H9 (cell line): ENCODE data around the gene BANP. TPM values are rescaled to one million over a fixed set of nuclear protein-coding genes. Genes with fewer than 3 reads are reported as not detected.

Experiments
- DNase-seq: peaks from one replicate; pipeline ENCODE4 v3.0.0-alpha.2; 2017
- H2AFZ ChIP-seq: one replicate; pipeline ENCODE4 v1.6.1; 2013; ENCODE audit warnings: mild to moderate bottlenecking, low read length, control low read depth, moderate library complexity
- H2AK5ac ChIP-seq: 2 replicates; pipeline ENCODE4 v1.6.1; 2013; ENCODE audit warnings: low read length, control low read depth, mixed read lengths; ENCODE audit not compliant: insufficient read length
- H2BK120ac ChIP-seq: one replicate; pipeline ENCODE4 v1.6.1; 2013; ENCODE audit warnings: low read depth, mild to moderate bottlenecking, low read length, control low read depth, inconsistent platforms; ENCODE audit not compliant: poor library complexity, severe bottlenecking
- H2BK12ac ChIP-seq: 2 replicates; pipeline ENCODE4 v1.6.1; 2013; ENCODE audit warnings: low read length, control low read depth, mixed read lengths, low read depth; ENCODE audit not compliant: insufficient read length
- H2BK15ac ChIP-seq: 2 replicates; pipeline ENCODE4 v1.6.1; 2013; ENCODE audit warnings: low read depth, low read length, control low read depth
- H2BK20ac ChIP-seq: one replicate; pipeline ENCODE4 v1.6.1; 2013; ENCODE audit warnings: low read depth, mild to moderate bottlenecking, low read length, control low read depth, inconsistent platforms; ENCODE audit not compliant: poor library complexity, severe bottlenecking
- H2BK5ac ChIP-seq: 2 replicates; pipeline ENCODE4 v1.6.1; 2013; ENCODE audit warnings: low read length, control low read depth, mixed read lengths; ENCODE audit not compliant: insufficient read length
- H3K14ac ChIP-seq: 2 replicates; pipeline ENCODE4 v1.6.1; 2013; ENCODE audit warnings: low read length, control low read depth; ENCODE audit not compliant: insufficient read depth
- H3K18ac ChIP-seq: 2 replicates; pipeline ENCODE4 v1.6.1; 2013; ENCODE audit warnings: low read depth, mild to moderate bottlenecking, mixed read lengths, low read length, control low read depth; ENCODE audit not compliant: insufficient read length
- H3K23ac ChIP-seq: 2 replicates; pipeline ENCODE4 v1.6.1; 2013; ENCODE audit warnings: low read length, control low read depth, mixed read lengths, low read depth; ENCODE audit not compliant: insufficient read length
- H3K23me2 ChIP-seq: 2 replicates; pipeline ENCODE4 v1.6.1; 2013; ENCODE audit warnings: low read depth, mild to moderate bottlenecking, mixed read lengths, low read length, control low read depth; ENCODE audit not compliant: insufficient read length, poor library complexity, severe bottlenecking
- H3K27ac ChIP-seq: 2 replicates; pipeline ENCODE4 v1.5.1; 2013; ENCODE audit warnings: low read length, control low read depth, mixed read lengths, low read depth; ENCODE audit not compliant: insufficient read length
- H3K27me3 ChIP-seq: 2 replicates; pipeline ENCODE4 v1.6.1; 2013; ENCODE audit warnings: low read length, control low read depth, inconsistent platforms; ENCODE audit not compliant: insufficient read depth
- H3K4ac ChIP-seq: 2 replicates; pipeline ENCODE4 v1.6.1; 2013; ENCODE audit warnings: low read depth, mild to moderate bottlenecking, control low read depth, inconsistent platforms, low read length, moderate library complexity
- H3K4me1 ChIP-seq: 2 replicates; pipeline ENCODE4 v1.6.1; 2013; ENCODE audit warnings: low read length, control low read depth, inconsistent platforms; ENCODE audit not compliant: insufficient read depth
- H3K4me2 ChIP-seq: 2 replicates; pipeline ENCODE4 v1.6.1; 2013; ENCODE audit warnings: low read length, control low read depth, mixed read lengths; ENCODE audit not compliant: insufficient read length, insufficient read depth
- H3K56ac ChIP-seq: 2 replicates; pipeline ENCODE4 v1.6.1; 2013; ENCODE audit warnings: low read depth, mild to moderate bottlenecking, mixed read lengths, low read length, control low read depth; ENCODE audit not compliant: insufficient read length
- H3K79me1 ChIP-seq: 2 replicates; pipeline ENCODE4 v1.6.1; 2013; ENCODE audit warnings: low read depth, mild to moderate bottlenecking, moderate library complexity, low read length, control low read depth, inconsistent platforms; ENCODE audit not compliant: insufficient read depth, poor library complexity, severe bottlenecking
- H3K79me2 ChIP-seq: 2 replicates; pipeline ENCODE4 v1.6.1; 2013; ENCODE audit warnings: low read length, control low read depth, inconsistent platforms; ENCODE audit not compliant: insufficient read depth
- H3K9ac ChIP-seq: 2 replicates; pipeline ENCODE4 v1.6.1; 2013; ENCODE audit warnings: low read length, control low read depth, mixed read lengths; ENCODE audit not compliant: insufficient read length; ENCODE audit errors: extremely low read depth
- H3K9me3 ChIP-seq: one replicate; pipeline ENCODE4 v1.6.1; 2013; ENCODE audit warnings: low read depth, low read length, inconsistent platforms; ENCODE audit not compliant: control insufficient read depth
- H3T11ph ChIP-seq: one replicate; pipeline ENCODE4 v1.6.1; 2013; ENCODE audit warnings: mild to moderate bottlenecking, low read length, control low read depth, inconsistent platforms
- H4K20me1 ChIP-seq: one replicate; pipeline ENCODE4 v1.6.1; 2013; ENCODE audit not compliant: control insufficient read depth, insufficient read length, insufficient read depth
- H4K5ac ChIP-seq: 2 replicates; pipeline ENCODE4 v1.6.1; 2013; ENCODE audit warnings: low read depth, mild to moderate bottlenecking, mixed read lengths, low read length, control low read depth; ENCODE audit not compliant: insufficient read length
- H4K8ac ChIP-seq: replicated peaks from 2 replicates; pipeline ENCODE4 v1.6.1; 2013; ENCODE audit warnings: low read length, control low read depth, mixed read lengths, low read depth; ENCODE audit not compliant: insufficient read length
- H4K91ac ChIP-seq: 2 replicates; pipeline ENCODE4 v1.6.1; 2013; ENCODE audit warnings: low read depth, mild to moderate bottlenecking, moderate library complexity, mixed read lengths, low read length, control low read depth; ENCODE audit not compliant: insufficient read length
- H3K27ac Mint-ChIP-seq, 3 experiments: 2 replicates in 2 of 3; 3 replicates in 1 of 3; pipeline ENCODE4 v1.8.0; 2020 to 2021; ENCODE audit warnings: mixed read lengths in 3 of 3, mild to moderate bottlenecking in 1 of 3, moderate library complexity in 1 of 3
- H3K27me3 Mint-ChIP-seq: 2 replicates; pipeline ENCODE4 v1.8.0; 2021; ENCODE audit warnings: low read depth, mild to moderate bottlenecking, moderate library complexity, mixed read lengths
- H3K36me3 Mint-ChIP-seq, 3 experiments: 2 replicates in 2 of 3; 3 replicates in 1 of 3; pipeline ENCODE4 v1.8.0; 2020 to 2021; ENCODE audit warnings: low read depth in 3 of 3, mixed read lengths in 3 of 3; ENCODE audit not compliant: insufficient read depth in 1 of 3
- H3K4me1 Mint-ChIP-seq, 2 experiments: 2 replicates each; pipeline ENCODE4 v1.8.0; 2020; ENCODE audit warnings: mixed read lengths in 2 of 2
- H3K4me3 Mint-ChIP-seq, 2 experiments: 2 replicates in 1 of 2; 3 replicates in 1 of 2; pipeline ENCODE4 v1.8.0; 2020 to 2021; ENCODE audit warnings: mild to moderate bottlenecking in 2 of 2, mixed read lengths in 2 of 2, moderate library complexity in 1 of 2
- H3K9me3 Mint-ChIP-seq, 2 experiments: 2 replicates in 1 of 2; 3 replicates in 1 of 2; pipeline ENCODE4 v1.8.0; 2020; ENCODE audit warnings: mild to moderate bottlenecking in 2 of 2, mixed read lengths in 2 of 2, moderate library complexity in 1 of 2
- CTCF ChIP-seq: fragments of 200-600 bp; sonication (generic); conservative IDR thresholded peaks from 3 replicates; pipeline ENCODE4 v1.8.0; 2021; ENCODE audit warnings: antibody characterized with exemption, mild to moderate bottlenecking
- WGBS: extraction: QIAGEN DNeasy Blood & Tissue Kit; methylation state at CpG from one replicate; pipeline ENCODE4 v1.1.7; 2013; ENCODE audit warnings: missing lambda C conversion rate, low lambda C conversion rate, mixed read lengths; ENCODE audit not compliant: insufficient read length; ENCODE audit errors: extremely low coverage; 5-methylcytosine and 5-hydroxymethylcytosine counted together
- total RNA-seq: library from RNA; stranded (reverse); gene quantifications from 2 replicates; pipeline ENCODE4 v1.2.1, GENCODE V29; 2021

Gene BANP
- total RNA-seq, 1 experiment from 2014 or later = 24.9 TPM

- peak overlapping the region in 1 of 3 experiments; percentile 21; a peak in 1 of 7 replicates for H3K27ac Mint-ChIP-seq
- no peak overlapping the region for H2BK20ac ChIP-seq
- H3K18ac ChIP-seq = no peak overlapping the region
- peaks cover 2 to 25% (median 7%) of the 10 kb centered on the region in 3 experiments; a peak in 6 of 7 replicates for H3K36me3 Mint-ChIP-seq
- H3K79me2 ChIP-seq = no peaks in the 10 kb centered on the region
- H2BK12ac ChIP-seq = no peak overlapping the region
- no peak overlapping the region for H3K4me2 ChIP-seq
- H3K9me3 ChIP-seq = no peaks in the 10 kb centered on the region
- H4K8ac ChIP-seq = no peak overlapping the region
- no peak overlapping the region for H3T11ph ChIP-seq
- H2BK5ac ChIP-seq = no peak overlapping the region
- no peaks in the 10 kb centered on the region; a peak in 1 of 5 replicates for H3K9me3 Mint-ChIP-seq
- peaks cover 4 to 10% of the 10 kb centered on the region in 2 experiments for H3K4me1 Mint-ChIP-seq
- no peak for TF ChIP-seq CTCF
- H3K23ac ChIP-seq = no peak overlapping the region
- no peak overlapping the region for H2AK5ac ChIP-seq
- no peak overlapping the region; the same call in 1 of the 2 replicates for H3K14ac ChIP-seq
- H3K27ac ChIP-seq = no peak overlapping the region
- no peaks in the 10 kb centered on the region for H3K79me1 ChIP-seq
- H3K27me3 ChIP-seq = no peaks in the 10 kb centered on the region
- DNase-seq = no peak
- WGBS = no CpG with 5 or more reads among the region's 40 CpGs
- H2BK120ac ChIP-seq = no peak overlapping the region
- H2BK15ac ChIP-seq = no peak overlapping the region
- H3K9ac ChIP-seq = no peak overlapping the region
- no peak overlapping the region for H2AFZ ChIP-seq
- H3K27me3 Mint-ChIP-seq = no peaks in the 10 kb centered on the region
- H3K4me3 Mint-ChIP-seq = no peak overlapping the region
- H3K4ac ChIP-seq = no peak overlapping the region
- H4K20me1 ChIP-seq = no peaks in the 10 kb centered on the region
- no peak overlapping the region for H3K56ac ChIP-seq
- no peak overlapping the region for H4K5ac ChIP-seq
- H3K23me2 ChIP-seq = no peaks in the 10 kb centered on the region
- no peaks in the 10 kb centered on the region for H3K4me1 ChIP-seq
- no peak overlapping the region for H4K91ac ChIP-seq
Measured at GRCh38 chr16:88067530-88068411, 116.5 kb downstream of the BANP start.
